Activated B cell treated with CpG ODN at 0.5 μM for 24 hours (primary cell): Measurements from ENCODE around the gene CLEC10A. TPM values are rescaled to one million over a fixed set of nuclear protein-coding genes. Genes with fewer than 3 reads are reported as not detected.
"Not testable (repeated sequence)": the region's sequence is repeated elsewhere in the genome, so short reads cannot be mapped to it uniquely, and the experiment has no call there.

ENCODE experiments used
- ATAC-seq: fragments of 200-7000 bp; cut with Tn5 transposase; one replicate; pipeline ENCODE4 v1.10.0; 2021; ENCODE audit warnings: low read depth, mild to moderate bottlenecking, moderate library complexity
- CTCF ChIA-PET: fragments of 350-600 bp; sonication (Branson Sonifier 250); formaldehyde crosslinking; loops from one replicate; lab custom pipeline; 2021; ENCODE audit warnings: antibody characterized with exemption; lab: Charles Lee
- POLR2A ChIA-PET: fragments of 350-600 bp; sonication (Branson Sonifier 250); formaldehyde crosslinking; loops from one replicate; lab custom pipeline; 2021; ENCODE audit warnings: antibody characterized with exemption; lab: Charles Lee
- DNase-seq: peaks from one replicate; pipeline ENCODE4 v3.0.0; 2022
- H3K27ac Mint-ChIP-seq: one replicate; pipeline ENCODE4 v1.8.0; 2020; ENCODE audit warnings: mixed read lengths
- H3K27me3 Mint-ChIP-seq: one replicate; pipeline ENCODE4 v1.8.0; 2021; ENCODE audit warnings: mixed read lengths
- H3K36me3 Mint-ChIP-seq: one replicate; pipeline ENCODE4 v1.8.0; 2021; ENCODE audit warnings: low read depth, mixed read lengths
- H3K4me1 Mint-ChIP-seq: one replicate; pipeline ENCODE4 v1.8.0; 2021; ENCODE audit warnings: mixed read lengths
- H3K4me3 Mint-ChIP-seq: one replicate; pipeline ENCODE4 v1.8.0; 2020; ENCODE audit warnings: mild to moderate bottlenecking, mixed read lengths
- H3K9me3 Mint-ChIP-seq: one replicate; pipeline ENCODE4 v1.8.0; 2020; ENCODE audit warnings: mixed read lengths
- intact Hi-C: fragments of 100-400 bp; cut with micrococcal nuclease; formaldehyde crosslinking; loops from one replicate; pipeline ENCODE4 v1.15.1; 2024
- total RNA-seq: library from RNA; stranded (reverse); gene quantifications from 2 replicates; pipeline ENCODE4 v1.2.3, GENCODE V29; 2022
- TF ChIP-seq, protein P1 (sequence below): fragments of 200-600 bp; IDR thresholded peaks from one replicate; pipeline ENCODE4 v1.8.0; 2022; ENCODE audit warnings: antibody characterized with exemption, mild to moderate bottlenecking

The CLEC10A gene, protein sequence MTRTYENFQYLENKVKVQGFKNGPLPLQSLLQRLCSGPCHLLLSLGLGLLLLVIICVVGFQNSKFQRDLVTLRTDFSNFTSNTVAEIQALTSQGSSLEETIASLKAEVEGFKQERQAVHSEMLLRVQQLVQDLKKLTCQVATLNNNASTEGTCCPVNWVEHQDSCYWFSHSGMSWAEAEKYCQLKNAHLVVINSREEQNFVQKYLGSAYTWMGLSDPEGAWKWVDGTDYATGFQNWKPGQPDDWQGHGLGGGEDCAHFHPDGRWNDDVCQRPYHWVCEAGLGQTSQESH
- total RNA-seq: not detected in 2 replicates

DNA sequence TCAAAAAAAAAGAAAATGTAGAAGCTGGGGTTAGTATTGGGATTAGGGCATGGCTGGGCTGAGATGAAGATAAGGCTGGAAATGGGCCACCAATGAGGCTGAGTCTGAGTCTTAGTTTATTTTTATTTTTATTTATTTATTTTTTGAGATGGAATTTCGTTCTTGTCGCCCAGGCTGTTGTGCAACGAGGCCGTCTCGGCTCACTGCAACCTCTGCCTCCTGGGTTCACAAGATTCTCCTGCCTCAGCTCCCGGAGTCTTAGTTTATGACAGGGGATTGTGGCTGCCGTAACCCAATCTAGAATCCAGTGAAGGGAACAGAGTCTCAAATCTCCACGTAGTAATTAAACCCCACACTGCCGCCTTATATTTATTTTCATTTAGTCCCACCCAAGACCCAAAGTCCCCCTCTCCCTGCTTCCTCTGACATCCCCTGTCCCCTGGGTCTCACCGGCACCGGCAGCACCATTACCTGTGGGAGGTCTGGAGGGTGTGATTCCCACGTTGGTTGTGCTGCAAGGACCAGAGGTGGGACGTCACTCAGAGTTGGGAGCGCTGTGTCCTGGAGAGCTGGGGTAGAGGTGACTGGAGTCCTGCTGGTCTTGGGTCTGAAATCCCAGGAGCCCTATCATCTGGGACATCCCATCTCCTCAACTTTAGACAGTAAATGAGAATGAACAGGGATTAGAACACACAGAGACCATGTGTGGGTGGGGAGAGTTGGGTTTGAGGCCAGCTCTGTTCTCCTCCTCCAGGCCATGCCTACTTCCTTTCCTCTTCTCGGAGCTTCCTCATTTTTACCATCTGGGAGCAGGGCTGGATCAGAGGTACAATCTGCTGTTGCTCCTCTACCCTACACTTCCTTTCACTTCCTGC, at the start of gene CLEC10A:
Gene CLEC10A (minus strand): TSS at position 671 of the 875 bp plus-strand sequence. CDS start 1,439 bp downstream, outside the sequence.
- peaks cover 21% of the 10 kb centered on the region for H3K4me1 Mint-ChIP-seq
- no peaks in the 10 kb centered on the region for H3K36me3 Mint-ChIP-seq
- no peak for ATAC-seq
- H3K9me3 Mint-ChIP-seq: no peaks in the 10 kb centered on the region
- ChIA-PET CTCF (no interaction called here), POLR2A (no interaction called here)
- intact Hi-C loops: no loop called here
- no peak within 1 kb of the TSS for H3K4me3 Mint-ChIP-seq
- TF ChIP-seq, protein P1, sequence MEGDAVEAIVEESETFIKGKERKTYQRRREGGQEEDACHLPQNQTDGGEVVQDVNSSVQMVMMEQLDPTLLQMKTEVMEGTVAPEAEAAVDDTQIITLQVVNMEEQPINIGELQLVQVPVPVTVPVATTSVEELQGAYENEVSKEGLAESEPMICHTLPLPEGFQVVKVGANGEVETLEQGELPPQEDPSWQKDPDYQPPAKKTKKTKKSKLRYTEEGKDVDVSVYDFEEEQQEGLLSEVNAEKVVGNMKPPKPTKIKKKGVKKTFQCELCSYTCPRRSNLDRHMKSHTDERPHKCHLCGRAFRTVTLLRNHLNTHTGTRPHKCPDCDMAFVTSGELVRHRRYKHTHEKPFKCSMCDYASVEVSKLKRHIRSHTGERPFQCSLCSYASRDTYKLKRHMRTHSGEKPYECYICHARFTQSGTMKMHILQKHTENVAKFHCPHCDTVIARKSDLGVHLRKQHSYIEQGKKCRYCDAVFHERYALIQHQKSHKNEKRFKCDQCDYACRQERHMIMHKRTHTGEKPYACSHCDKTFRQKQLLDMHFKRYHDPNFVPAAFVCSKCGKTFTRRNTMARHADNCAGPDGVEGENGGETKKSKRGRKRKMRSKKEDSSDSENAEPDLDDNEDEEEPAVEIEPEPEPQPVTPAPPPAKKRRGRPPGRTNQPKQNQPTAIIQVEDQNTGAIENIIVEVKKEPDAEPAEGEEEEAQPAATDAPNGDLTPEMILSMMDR: no peak
- no peak for DNase-seq
- no peak within 1 kb of the TSS for H3K27ac Mint-ChIP-seq
- H3K27me3 Mint-ChIP-seq: peaks cover 14% of the 10 kb centered on the region

DNA sequence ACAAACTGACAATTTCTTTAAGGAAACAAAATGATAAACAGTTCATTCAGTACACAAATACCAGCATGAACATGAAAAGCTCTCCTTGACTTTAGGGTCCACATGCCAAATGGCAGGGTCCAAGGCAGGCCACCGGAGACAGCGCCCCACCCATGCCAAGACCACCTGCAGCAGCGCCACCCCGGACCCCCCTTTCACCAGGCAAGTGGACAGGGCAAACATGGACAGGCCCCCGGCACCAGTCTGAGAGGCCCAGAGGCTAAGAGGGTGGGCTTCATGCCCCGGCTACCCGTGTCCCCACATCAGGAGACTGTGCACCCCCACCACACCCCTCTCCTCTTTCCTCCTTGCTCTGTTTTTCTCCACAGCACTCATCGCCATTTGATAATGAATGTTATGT, 49.3 kb upstream of the CLEC10A start:
- no peaks in the 10 kb centered on the region for H3K36me3 Mint-ChIP-seq
- H3K27ac Mint-ChIP-seq: no peak overlapping the region
- ChIA-PET CTCF (no interaction called here), POLR2A (no interaction called here)
- TF ChIP-seq, protein P1: no peak
- DNase-seq: no peak
- no peak overlapping the region for H3K4me3 Mint-ChIP-seq
- no peaks in the 10 kb centered on the region for H3K9me3 Mint-ChIP-seq
- peaks cover 3% of the 10 kb centered on the region for H3K27me3 Mint-ChIP-seq
- peaks cover 39% of the 10 kb centered on the region for H3K4me1 Mint-ChIP-seq
- ATAC-seq: no peak
- intact Hi-C loops: no loop called here

DNA sequence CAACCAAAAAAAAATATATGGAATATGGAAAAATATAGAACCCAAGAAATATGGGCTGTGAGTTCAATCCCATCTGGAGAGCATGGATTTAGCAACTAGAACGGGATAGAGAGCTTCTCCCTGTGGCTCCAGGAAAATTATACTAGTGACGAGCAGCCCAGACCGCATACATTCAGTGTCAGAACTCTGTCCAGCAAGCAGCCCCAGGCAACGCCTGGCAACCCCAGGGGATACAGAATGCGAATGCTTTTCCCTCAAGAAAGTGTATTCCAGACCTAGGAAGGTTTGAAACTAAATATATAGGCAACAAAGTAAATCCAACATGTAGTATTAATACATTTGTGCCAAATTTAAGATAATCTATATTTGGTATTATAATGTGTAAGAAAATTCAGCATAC, 48.1 kb upstream of the CLEC10A start:
- no peak overlapping the region for H3K27ac Mint-ChIP-seq
- CTCF ChIA-PET: no interaction called here

DNA sequence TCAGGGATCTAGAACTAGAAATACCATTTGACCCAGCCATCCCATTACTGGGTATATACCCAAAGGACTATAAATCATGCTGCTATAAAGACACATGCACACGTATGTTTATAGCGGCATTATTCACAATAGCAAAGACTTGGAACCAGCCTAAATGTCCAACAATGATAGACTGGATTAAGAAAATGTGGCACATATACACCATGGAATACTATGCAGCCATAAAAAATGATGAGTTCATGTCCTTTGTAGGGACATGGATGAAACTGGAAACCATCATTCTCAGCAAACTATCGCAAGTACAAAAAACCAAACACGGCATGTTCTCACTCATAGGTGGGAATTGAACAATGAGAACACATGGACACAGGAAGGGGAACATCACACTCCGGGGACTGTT, 47.5 kb upstream of the CLEC10A start:
- H3K36me3 Mint-ChIP-seq, intact Hi-C loops, H3K27ac Mint-ChIP-seq, POLR2A ChIA-PET, ATAC-seq, H3K27me3 Mint-ChIP-seq, H3K4me3 Mint-ChIP-seq, DNase-seq, H3K9me3 Mint-ChIP-seq, CTCF ChIA-PET: not testable (repeated sequence)
- H3K4me1 Mint-ChIP-seq: peaks cover 26% of the 10 kb centered on the region

More for the DNA sequence above, 48.1 kb upstream of the CLEC10A start:
- DNase-seq: no peak
- no peak for ATAC-seq
- Mint-ChIP-seq H3K36me3 (no peaks in the 10 kb centered on the region), H3K27me3 (peaks cover 4% of the 10 kb centered on the region), H3K9me3 (no peaks in the 10 kb centered on the region), H3K4me3 (no peak overlapping the region), H3K4me1 (peaks cover 31% of the 10 kb centered on the region)
- TF ChIP-seq, protein P1: no peak
- POLR2A ChIA-PET: no interaction called here
- intact Hi-C loops: no loop called here

DNA sequence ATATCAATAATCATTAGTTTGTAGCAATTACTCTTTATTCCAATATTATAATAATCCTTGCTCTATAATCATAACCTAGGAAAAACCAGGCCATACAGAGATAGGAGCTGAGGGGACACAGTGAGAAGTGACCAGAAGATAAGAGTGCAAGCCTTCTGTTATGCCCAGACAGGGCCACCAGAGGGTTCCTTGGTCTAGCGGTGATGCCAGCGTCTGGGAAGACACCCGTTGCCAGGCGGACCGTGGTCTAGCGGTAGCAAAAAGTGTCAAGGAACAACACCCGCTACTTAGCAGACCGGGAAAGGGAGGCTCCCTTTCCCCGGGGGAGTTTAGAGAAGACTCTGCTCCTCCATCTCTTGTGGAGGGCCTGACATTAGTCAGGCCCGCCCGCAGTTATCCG, 46.3 kb upstream of the CLEC10A start:
- H3K36me3 Mint-ChIP-seq, ATAC-seq, DNase-seq, intact Hi-C loops, H3K4me3 Mint-ChIP-seq, H3K27me3 Mint-ChIP-seq, POLR2A ChIA-PET, H3K9me3 Mint-ChIP-seq, H3K27ac Mint-ChIP-seq: not testable (repeated sequence)
- peaks cover 21% of the 10 kb centered on the region for H3K4me1 Mint-ChIP-seq
- CTCF ChIA-PET: interaction anchor here (0.7 kb wide), 1 partner anchor 216 kb away, joined by 4 read pairs; no protein-coding TSS in a partner anchor

DNA sequence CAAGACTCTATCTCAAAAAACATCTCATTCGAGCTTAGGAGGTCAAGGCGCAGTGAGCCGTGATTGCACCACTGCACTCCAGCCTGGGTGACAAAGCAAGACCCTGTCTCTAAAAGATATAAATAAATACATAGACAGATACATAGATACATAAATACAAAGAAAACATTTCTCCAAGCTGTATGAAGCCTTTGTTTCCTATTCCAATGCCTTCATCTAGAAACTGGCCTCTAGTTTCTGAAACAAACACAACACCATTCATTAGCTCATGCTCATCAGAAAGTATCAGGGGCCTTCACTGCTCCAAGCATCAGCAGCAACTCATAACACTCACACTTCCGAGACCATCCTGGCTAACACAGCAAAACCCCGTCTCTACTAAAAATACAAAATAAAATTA, 44.9 kb upstream of the CLEC10A start:
- intact Hi-C loops: no loop called here
- ChIA-PET POLR2A (interaction anchor here (1.2 kb wide), 1 partner anchor 89 kb away, joined by 3 read pairs; the partner anchor contains the start of gene SLC16A13), CTCF (interaction anchor here (1.3 kb wide), 1 partner anchor 79 kb away, joined by 3 read pairs; no protein-coding TSS in a partner anchor)
- no peaks in the 10 kb centered on the region for H3K36me3 Mint-ChIP-seq
- peaks cover 11% of the 10 kb centered on the region for H3K27me3 Mint-ChIP-seq
- ATAC-seq (no peak), DNase-seq (no peak)
- no peaks in the 10 kb centered on the region for H3K9me3 Mint-ChIP-seq
- TF ChIP-seq, protein P1: no peak
- H3K4me1 Mint-ChIP-seq: peaks cover 15% of the 10 kb centered on the region
- H3K27ac Mint-ChIP-seq: no peak overlapping the region
- H3K4me3 Mint-ChIP-seq: no peak overlapping the region
